ENCODE measurements around the gene RPAP3.

GRCh38 chr12:47750916-47751470 is 45.2 kb upstream of the RPAP3 start:
- TF ChIP-seq, protein P1, sequence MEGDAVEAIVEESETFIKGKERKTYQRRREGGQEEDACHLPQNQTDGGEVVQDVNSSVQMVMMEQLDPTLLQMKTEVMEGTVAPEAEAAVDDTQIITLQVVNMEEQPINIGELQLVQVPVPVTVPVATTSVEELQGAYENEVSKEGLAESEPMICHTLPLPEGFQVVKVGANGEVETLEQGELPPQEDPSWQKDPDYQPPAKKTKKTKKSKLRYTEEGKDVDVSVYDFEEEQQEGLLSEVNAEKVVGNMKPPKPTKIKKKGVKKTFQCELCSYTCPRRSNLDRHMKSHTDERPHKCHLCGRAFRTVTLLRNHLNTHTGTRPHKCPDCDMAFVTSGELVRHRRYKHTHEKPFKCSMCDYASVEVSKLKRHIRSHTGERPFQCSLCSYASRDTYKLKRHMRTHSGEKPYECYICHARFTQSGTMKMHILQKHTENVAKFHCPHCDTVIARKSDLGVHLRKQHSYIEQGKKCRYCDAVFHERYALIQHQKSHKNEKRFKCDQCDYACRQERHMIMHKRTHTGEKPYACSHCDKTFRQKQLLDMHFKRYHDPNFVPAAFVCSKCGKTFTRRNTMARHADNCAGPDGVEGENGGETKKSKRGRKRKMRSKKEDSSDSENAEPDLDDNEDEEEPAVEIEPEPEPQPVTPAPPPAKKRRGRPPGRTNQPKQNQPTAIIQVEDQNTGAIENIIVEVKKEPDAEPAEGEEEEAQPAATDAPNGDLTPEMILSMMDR (IDR thresholded peaks at IDR 0.05) = no peak
- TF ChIP-seq POLR2A (IDR thresholded peaks at IDR 0.05) = no peak
